ENCODE measurements around the gene LARGE1.

The LARGE1 gene

GRCh38 chr22:33361581-33361980 is 558.7 kb downstream of the LARGE1 start:
- no peak for FAIRE-seq
- no peak for TF ChIP-seq CTCF (IDR thresholded peaks at IDR 0.05; ENCODE audit: insufficient read depth, missing control alignments)
- DNase-seq (ENCODE audit: insufficient read length, low spot score): no peak

- FAIRE-seq: no peak
- TF ChIP-seq CTCF (IDR thresholded peaks at IDR 0.05; ENCODE audit: insufficient read depth, missing control alignments): no peak
- peak; percentile 13 for DNase-seq (ENCODE audit: insufficient read length, low spot score)
Measured at GRCh38 chr22:33357981-33358399, 562.3 kb downstream of the LARGE1 start.

GRCh38 chr22:33354928-33355327 is 565.3 kb downstream of the LARGE1 start:
- no peak for TF ChIP-seq CTCF (IDR thresholded peaks at IDR 0.05; ENCODE audit: insufficient read depth, missing control alignments)
- DNase-seq (ENCODE audit: insufficient read length, low spot score) (no peak), FAIRE-seq (no peak)

GRCh38 chr22:33353502-33353901 is 566.8 kb downstream of the LARGE1 start:
- FAIRE-seq (no peak), DNase-seq (ENCODE audit: insufficient read length, low spot score) (no peak)
- no peak for TF ChIP-seq CTCF (IDR thresholded peaks at IDR 0.05; ENCODE audit: insufficient read depth, missing control alignments)

- DNase-seq (ENCODE audit: insufficient read length, low spot score) (no peak), FAIRE-seq (no peak)
- TF ChIP-seq CTCF (IDR thresholded peaks at IDR 0.05; ENCODE audit: insufficient read depth, missing control alignments): no peak
Measured at GRCh38 chr22:33352768-33353167, 567.5 kb downstream of the LARGE1 start.

GRCh38 chr22:33350961-33351360 is 569.3 kb downstream of the LARGE1 start:
- TF ChIP-seq CTCF (IDR thresholded peaks at IDR 0.05; ENCODE audit: insufficient read depth, missing control alignments): no peak
- DNase-seq (ENCODE audit: insufficient read length, low spot score) (no peak), FAIRE-seq (no peak)

GRCh38 chr22:33350491-33350890 is 569.8 kb downstream of the LARGE1 start:
- no peak for FAIRE-seq
- no peak for DNase-seq (ENCODE audit: insufficient read length, low spot score)
- no peak for TF ChIP-seq CTCF (IDR thresholded peaks at IDR 0.05; ENCODE audit: insufficient read depth, missing control alignments)
